ENCODE measurements around the gene SHISA6.
A peak's percentile ranks its signal among the peaks of the same experiment; 100 is the strongest.

SHISA6 gene

GRCh38 chr17:11545696-11546095, 304.7 kb downstream of the SHISA6 start:
- Histone ChIP-seq H3K36me3 (ENCODE audit: control insufficient read depth, insufficient read depth, low read length) (no peaks in the 10 kb centered on the region), H3K56ac (ENCODE audit: low read length) (no peak overlapping the region), H3K4me3 (ENCODE audit: low read length) (no peak overlapping the region), H4K8ac (ENCODE audit: low read depth, low read length) (no peak overlapping the region), H2AK5ac (ENCODE audit: low read length) (no peak overlapping the region), H3K9ac (ENCODE audit: low read length) (no peak overlapping the region), H3K27me3 (ENCODE audit: insufficient read depth, low read length, poor library complexity) (no peaks in the 10 kb centered on the region), H3K4ac (ENCODE audit: low read depth, low read length) (no peak overlapping the region), H3K27ac (ENCODE audit: low read depth, low read length) (no peak overlapping the region), H3K4me1 (ENCODE audit: control insufficient read depth, low read depth, low read length) (no peaks in the 10 kb centered on the region), H2BK120ac (ENCODE audit: low read depth, low read length) (no peak overlapping the region), H2BK15ac (replicated peaks; ENCODE audit: low read depth) (no peak overlapping the region), H4K5ac (ENCODE audit: low read length) (no peak overlapping the region), H3K79me2 (ENCODE audit: control insufficient read depth, insufficient read depth, low read length) (no peaks in the 10 kb centered on the region), H3K79me1 (ENCODE audit: low read length) (no peaks in the 10 kb centered on the region), H3K4me2 (ENCODE audit: low read length) (no peak overlapping the region), H2BK5ac (ENCODE audit: low read length) (no peak overlapping the region), H3K23ac (ENCODE audit: low read length) (no peak overlapping the region), H3K18ac (ENCODE audit: low read length) (no peak overlapping the region)
- WGBS (ENCODE audit: extremely low coverage, insufficient coverage, low lambda C conversion rate) = no CpG with 5 or more reads among the region's 3 CpGs
- DNase-seq = no peak

GRCh38 chr17:11547853-11548252, 306.8 kb downstream of the SHISA6 start:
- Histone ChIP-seq H3K27me3 (ENCODE audit: insufficient read depth, low read length, poor library complexity) (no peaks in the 10 kb centered on the region), H3K18ac (ENCODE audit: low read length) (no peak overlapping the region), H2BK15ac (replicated peaks; ENCODE audit: low read depth) (no peak overlapping the region), H3K9ac (ENCODE audit: low read length) (no peak overlapping the region), H2AK5ac (ENCODE audit: low read length) (no peak overlapping the region), H4K5ac (ENCODE audit: low read length) (no peak overlapping the region), H3K56ac (ENCODE audit: low read length) (no peak overlapping the region), H3K79me2 (ENCODE audit: control insufficient read depth, insufficient read depth, low read length) (no peaks in the 10 kb centered on the region), H3K4me2 (ENCODE audit: low read length) (no peak overlapping the region), H3K27ac (ENCODE audit: low read depth, low read length) (no peak overlapping the region), H3K4ac (ENCODE audit: low read depth, low read length) (no peak overlapping the region), H3K23ac (ENCODE audit: low read length) (no peak overlapping the region), H3K4me3 (ENCODE audit: low read length) (no peak overlapping the region), H3K4me1 (ENCODE audit: control insufficient read depth, low read depth, low read length) (no peaks in the 10 kb centered on the region), H3K36me3 (ENCODE audit: control insufficient read depth, insufficient read depth, low read length) (no peaks in the 10 kb centered on the region), H4K8ac (ENCODE audit: low read depth, low read length) (no peak overlapping the region), H3K79me1 (ENCODE audit: low read length) (no peaks in the 10 kb centered on the region), H2BK5ac (ENCODE audit: low read length) (no peak overlapping the region), H2BK120ac (ENCODE audit: low read depth, low read length) (no peak overlapping the region)
- no CpG with 5 or more reads among the region's 4 CpGs for WGBS (ENCODE audit: extremely low coverage, insufficient coverage, low lambda C conversion rate)
- no peak for DNase-seq

GRCh38 chr17:11548398-11548797, 307.4 kb downstream of the SHISA6 start:
- Histone ChIP-seq H2BK15ac (replicated peaks; ENCODE audit: low read depth) (no peak overlapping the region), H3K79me2 (ENCODE audit: control insufficient read depth, insufficient read depth, low read length) (no peaks in the 10 kb centered on the region), H3K4me3 (ENCODE audit: low read length) (no peak overlapping the region), H3K4me1 (ENCODE audit: control insufficient read depth, low read depth, low read length) (no peaks in the 10 kb centered on the region), H2AK5ac (ENCODE audit: low read length) (no peak overlapping the region), H3K4ac (ENCODE audit: low read depth, low read length) (no peak overlapping the region), H3K27ac (ENCODE audit: low read depth, low read length) (no peak overlapping the region), H3K18ac (ENCODE audit: low read length) (no peak overlapping the region), H3K56ac (ENCODE audit: low read length) (no peak overlapping the region), H4K8ac (ENCODE audit: low read depth, low read length) (no peak overlapping the region), H3K9ac (ENCODE audit: low read length) (no peak overlapping the region), H3K23ac (ENCODE audit: low read length) (no peak overlapping the region), H3K4me2 (ENCODE audit: low read length) (no peak overlapping the region), H4K5ac (ENCODE audit: low read length) (no peak overlapping the region), H2BK120ac (ENCODE audit: low read depth, low read length) (no peak overlapping the region), H3K79me1 (ENCODE audit: low read length) (no peaks in the 10 kb centered on the region), H2BK5ac (ENCODE audit: low read length) (no peak overlapping the region), H3K36me3 (ENCODE audit: control insufficient read depth, insufficient read depth, low read length) (no peaks in the 10 kb centered on the region), H3K27me3 (ENCODE audit: insufficient read depth, low read length, poor library complexity) (no peaks in the 10 kb centered on the region)
- DNase-seq = no peak
- WGBS (ENCODE audit: extremely low coverage, insufficient coverage, low lambda C conversion rate) = no CpG with 5 or more reads among the region's 2 CpGs

- Histone ChIP-seq H3K18ac (ENCODE audit: low read length) (no peak overlapping the region), H3K79me1 (ENCODE audit: low read length) (no peaks in the 10 kb centered on the region), H3K36me3 (ENCODE audit: control insufficient read depth, insufficient read depth, low read length) (no peaks in the 10 kb centered on the region), H4K8ac (ENCODE audit: low read depth, low read length) (peak overlapping the region; percentile 81), H3K27me3 (ENCODE audit: insufficient read depth, low read length, poor library complexity) (no peaks in the 10 kb centered on the region), H3K4me2 (ENCODE audit: low read length) (no peak overlapping the region), H3K56ac (ENCODE audit: low read length) (no peak overlapping the region), H3K9ac (ENCODE audit: low read length) (no peak overlapping the region), H3K4me1 (ENCODE audit: control insufficient read depth, low read depth, low read length) (no peaks in the 10 kb centered on the region), H3K79me2 (ENCODE audit: control insufficient read depth, insufficient read depth, low read length) (no peaks in the 10 kb centered on the region), H3K4me3 (ENCODE audit: low read length) (no peak overlapping the region), H2BK15ac (replicated peaks; ENCODE audit: low read depth) (no peak overlapping the region), H2AK5ac (ENCODE audit: low read length) (no peak overlapping the region), H2BK5ac (ENCODE audit: low read length) (no peak overlapping the region), H2BK120ac (ENCODE audit: low read depth, low read length) (no peak overlapping the region), H3K4ac (ENCODE audit: low read depth, low read length) (no peak overlapping the region), H3K23ac (ENCODE audit: low read length) (no peak overlapping the region), H4K5ac (ENCODE audit: low read length) (no peak overlapping the region), H3K27ac (ENCODE audit: low read depth, low read length) (no peak overlapping the region)
- no peak for DNase-seq
- no CpG with 5 or more reads among the region's 2 CpGs for WGBS (ENCODE audit: extremely low coverage, insufficient coverage, low lambda C conversion rate)
Measured at GRCh38 chr17:11550431-11550830, 309.4 kb downstream of the SHISA6 start.

- Histone ChIP-seq H3K27ac (ENCODE audit: low read depth, low read length) (no peak overlapping the region), H3K4ac (ENCODE audit: low read depth, low read length) (no peak overlapping the region), H2BK120ac (ENCODE audit: low read depth, low read length) (no peak overlapping the region), H2AK5ac (ENCODE audit: low read length) (no peak overlapping the region), H3K79me1 (ENCODE audit: low read length) (no peaks in the 10 kb centered on the region), H3K18ac (ENCODE audit: low read length) (no peak overlapping the region), H3K4me1 (ENCODE audit: control insufficient read depth, low read depth, low read length) (no peaks in the 10 kb centered on the region), H3K56ac (ENCODE audit: low read length) (no peak overlapping the region), H3K4me3 (ENCODE audit: low read length) (no peak overlapping the region), H2BK5ac (ENCODE audit: low read length) (no peak overlapping the region), H3K9ac (ENCODE audit: low read length) (no peak overlapping the region), H3K4me2 (ENCODE audit: low read length) (no peak overlapping the region), H3K36me3 (ENCODE audit: control insufficient read depth, insufficient read depth, low read length) (no peaks in the 10 kb centered on the region), H4K8ac (ENCODE audit: low read depth, low read length) (no peak overlapping the region), H3K27me3 (ENCODE audit: insufficient read depth, low read length, poor library complexity) (no peaks in the 10 kb centered on the region), H3K23ac (ENCODE audit: low read length) (no peak overlapping the region), H4K5ac (ENCODE audit: low read length) (no peak overlapping the region), H3K79me2 (ENCODE audit: control insufficient read depth, insufficient read depth, low read length) (no peaks in the 10 kb centered on the region), H2BK15ac (replicated peaks; ENCODE audit: low read depth) (no peak overlapping the region)
- DNase-seq = peak; percentile 66
- WGBS (ENCODE audit: extremely low coverage, insufficient coverage, low lambda C conversion rate) = no CpG with 5 or more reads among the region's 6 CpGs
Measured at GRCh38 chr17:11551442-11551841, 310.4 kb downstream of the SHISA6 start.

GRCh38 chr17:11553135-11553534, 312.1 kb downstream of the SHISA6 start:
- H3K4me1 ChIP-seq (ENCODE audit: control insufficient read depth, low read depth, low read length) = no peaks in the 10 kb centered on the region
- H3K9ac ChIP-seq (ENCODE audit: low read length) = no peak overlapping the region
- no peak overlapping the region for H2BK15ac ChIP-seq (replicated peaks; ENCODE audit: low read depth)
- H2BK120ac ChIP-seq (ENCODE audit: low read depth, low read length) = no peak overlapping the region
- H3K56ac ChIP-seq (ENCODE audit: low read length) = no peak overlapping the region
- H3K36me3 ChIP-seq (ENCODE audit: control insufficient read depth, insufficient read depth, low read length) = no peaks in the 10 kb centered on the region
- no peaks in the 10 kb centered on the region for H3K79me1 ChIP-seq (ENCODE audit: low read length)
- H2AK5ac ChIP-seq (ENCODE audit: low read length) = no peak overlapping the region
- H3K18ac ChIP-seq (ENCODE audit: low read length) = no peak overlapping the region
- WGBS (ENCODE audit: extremely low coverage, insufficient coverage, low lambda C conversion rate) = no CpG with 5 or more reads among the region's 1 CpG
- H3K23ac ChIP-seq (ENCODE audit: low read length) = no peak overlapping the region
- H3K4me3 ChIP-seq (ENCODE audit: low read length) = no peak overlapping the region
- H3K4me2 ChIP-seq (ENCODE audit: low read length) = no peak overlapping the region
- H4K8ac ChIP-seq (ENCODE audit: low read depth, low read length) = no peak overlapping the region
- no peak overlapping the region for H4K5ac ChIP-seq (ENCODE audit: low read length)
- H3K79me2 ChIP-seq (ENCODE audit: control insufficient read depth, insufficient read depth, low read length) = no peaks in the 10 kb centered on the region
- no peak overlapping the region for H2BK5ac ChIP-seq (ENCODE audit: low read length)
- H3K27ac ChIP-seq (ENCODE audit: low read depth, low read length) = no peak overlapping the region
- DNase-seq = no peak
- no peaks in the 10 kb centered on the region for H3K27me3 ChIP-seq (ENCODE audit: insufficient read depth, low read length, poor library complexity)
- H3K4ac ChIP-seq (ENCODE audit: low read depth, low read length) = no peak overlapping the region
